ENCODE measurements around the gene COL20A1.

Gene COL20A1

GRCh38 chr20:63351326-63351700 lies 58.3 kb downstream of the COL20A1 start:
- H3K4me1 ChIP-seq (ENCODE audit: control insufficient read depth in 1 of 2, insufficient read depth in 2 of 2, low read length in 2 of 2): peaks cover 0 to 6% of the 10 kb centered on the region in 2 donors
- no peaks in the 10 kb centered on the region for H3K27me3 ChIP-seq (ENCODE audit: low read depth, low read length)
- no peaks in the 10 kb centered on the region for H3K9me3 ChIP-seq (ENCODE audit: control insufficient read depth in 1 of 2, low read length in 2 of 2)
- no peaks in the 10 kb centered on the region for H3K36me3 ChIP-seq (ENCODE audit: control insufficient read depth in 1 of 2, insufficient read depth in 2 of 2, low read length in 2 of 2)
- no peak overlapping the region for H3K27ac ChIP-seq (ENCODE audit: low read length)
- H3K4me3 ChIP-seq (ENCODE audit: low read depth in 1 of 2, low read length in 2 of 2): no peak overlapping the region

DNA sequence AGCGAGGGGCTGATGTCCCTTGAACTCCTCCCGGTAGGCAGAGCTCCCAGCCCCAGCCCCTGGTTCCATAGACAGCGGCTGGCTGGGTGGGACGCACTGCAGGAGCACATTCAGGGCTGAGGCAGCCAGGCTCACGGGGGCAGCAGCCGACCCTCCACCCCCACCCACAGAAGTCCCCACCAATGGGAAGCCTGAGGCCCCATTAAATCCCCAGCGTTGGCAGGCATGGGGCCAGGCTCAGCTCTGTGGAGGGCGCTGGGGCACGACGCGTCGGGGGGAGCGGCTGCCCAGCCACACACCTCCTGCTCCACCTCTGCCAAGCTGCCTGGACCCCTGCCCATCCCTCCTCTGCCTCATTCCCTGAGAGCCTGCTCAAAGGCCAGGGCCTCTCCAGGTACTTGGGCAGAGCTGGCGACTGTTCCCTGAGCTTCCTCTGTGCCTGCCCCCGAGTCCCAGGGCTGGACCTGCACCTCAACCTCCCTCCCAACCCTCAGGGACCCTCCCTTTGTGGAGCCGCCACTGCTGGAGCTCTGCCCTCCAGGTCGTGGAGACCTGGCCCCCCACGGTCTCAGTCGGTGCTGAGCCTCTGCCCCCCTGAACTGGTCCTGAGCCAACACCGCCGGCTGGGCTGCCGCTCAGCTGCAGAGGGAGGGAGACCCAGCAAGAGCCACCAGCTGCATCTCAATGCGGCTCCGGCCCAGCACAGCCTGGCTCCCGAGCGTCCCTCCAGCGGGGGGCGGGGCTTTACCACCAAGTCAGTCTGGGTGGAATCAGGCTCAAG lies 59.0 kb downstream of the COL20A1 start:
- peaks cover 0 to 6% of the 10 kb centered on the region in 2 donors for H3K4me1 ChIP-seq (ENCODE audit: control insufficient read depth in 1 of 2, insufficient read depth in 2 of 2, low read length in 2 of 2)
- H3K27me3 ChIP-seq (ENCODE audit: low read depth, low read length): no peaks in the 10 kb centered on the region
- H3K27ac ChIP-seq (ENCODE audit: low read length): no peak overlapping the region
- no peaks in the 10 kb centered on the region for H3K9me3 ChIP-seq (ENCODE audit: control insufficient read depth in 1 of 2, low read length in 2 of 2)
- H3K36me3 ChIP-seq (ENCODE audit: control insufficient read depth in 1 of 2, insufficient read depth in 2 of 2, low read length in 2 of 2): no peaks in the 10 kb centered on the region
- no peak overlapping the region for H3K4me3 ChIP-seq (ENCODE audit: low read depth in 1 of 2, low read length in 2 of 2)

DNA sequence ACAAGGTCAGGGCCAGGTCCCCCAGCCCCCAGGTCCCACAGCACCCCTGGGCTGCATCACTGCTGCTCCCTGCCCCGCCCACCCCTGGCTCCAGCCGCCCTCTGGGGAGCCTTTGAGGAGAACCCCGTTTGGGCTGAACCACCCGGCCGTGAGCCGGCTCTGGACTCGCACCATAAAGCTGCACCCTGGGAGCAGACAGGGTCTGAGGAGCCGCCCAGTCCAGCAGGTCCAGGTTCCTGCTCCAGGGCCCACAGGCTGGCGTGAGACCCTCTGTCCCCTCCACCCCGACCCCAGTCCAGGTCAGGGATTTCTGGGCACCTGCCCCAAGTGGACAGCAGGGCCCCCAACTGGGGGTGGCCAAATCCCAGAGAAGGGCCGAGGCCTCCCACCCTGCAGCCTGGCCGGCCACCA lies 59.8 kb downstream of the COL20A1 start:
- Histone ChIP-seq H3K36me3 (ENCODE audit: control insufficient read depth in 1 of 2, insufficient read depth in 2 of 2, low read length in 2 of 2) (no peaks in the 10 kb centered on the region), H3K9me3 (ENCODE audit: control insufficient read depth in 1 of 2, low read length in 2 of 2) (no peaks in the 10 kb centered on the region), H3K27me3 (ENCODE audit: low read depth, low read length) (no peaks in the 10 kb centered on the region), H3K4me3 (ENCODE audit: low read depth in 1 of 2, low read length in 2 of 2) (no peak overlapping the region), H3K4me1 (ENCODE audit: control insufficient read depth in 1 of 2, insufficient read depth in 2 of 2, low read length in 2 of 2) (peaks cover 0 to 6% of the 10 kb centered on the region in 2 donors), H3K27ac (ENCODE audit: low read length) (no peak overlapping the region)

DNA sequence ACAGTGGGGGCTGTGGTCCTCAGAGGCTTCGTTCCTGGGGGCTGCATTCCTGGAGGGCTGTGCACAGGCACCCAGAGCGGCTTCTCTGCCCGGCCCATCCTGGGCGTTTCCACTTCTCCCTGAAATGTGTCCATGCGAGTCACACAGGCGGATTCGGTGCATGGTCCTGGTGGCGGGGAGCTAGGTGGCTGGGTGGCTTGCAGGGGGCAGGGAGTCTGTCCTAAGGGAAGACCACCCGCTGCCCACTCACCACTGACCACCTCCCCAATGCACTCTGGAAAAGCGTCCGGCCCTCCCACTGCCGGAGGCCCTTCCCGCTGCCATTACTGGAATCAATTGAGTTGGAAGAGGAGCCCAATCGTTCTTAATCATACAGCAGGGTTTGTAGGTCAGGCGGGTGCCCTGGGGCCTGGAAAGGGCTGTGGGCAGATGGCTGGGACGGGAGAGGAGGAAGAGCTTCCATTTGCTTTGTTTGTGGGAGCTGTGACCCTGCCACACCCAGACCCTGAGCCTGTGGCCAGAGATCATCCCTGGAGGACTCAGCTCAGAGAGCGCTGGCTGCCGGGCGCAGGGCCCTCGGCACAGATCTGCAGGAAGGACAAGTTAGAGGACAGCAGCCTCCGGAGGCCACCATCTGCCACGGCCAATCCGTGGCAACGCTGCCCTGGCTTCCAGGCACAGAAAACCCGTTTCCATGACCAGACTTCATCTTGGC lies 61.8 kb downstream of the COL20A1 start:
- no peak overlapping the region for H3K27ac ChIP-seq (ENCODE audit: low read length)
- no peaks in the 10 kb centered on the region for H3K27me3 ChIP-seq (ENCODE audit: low read depth, low read length)

DNA sequence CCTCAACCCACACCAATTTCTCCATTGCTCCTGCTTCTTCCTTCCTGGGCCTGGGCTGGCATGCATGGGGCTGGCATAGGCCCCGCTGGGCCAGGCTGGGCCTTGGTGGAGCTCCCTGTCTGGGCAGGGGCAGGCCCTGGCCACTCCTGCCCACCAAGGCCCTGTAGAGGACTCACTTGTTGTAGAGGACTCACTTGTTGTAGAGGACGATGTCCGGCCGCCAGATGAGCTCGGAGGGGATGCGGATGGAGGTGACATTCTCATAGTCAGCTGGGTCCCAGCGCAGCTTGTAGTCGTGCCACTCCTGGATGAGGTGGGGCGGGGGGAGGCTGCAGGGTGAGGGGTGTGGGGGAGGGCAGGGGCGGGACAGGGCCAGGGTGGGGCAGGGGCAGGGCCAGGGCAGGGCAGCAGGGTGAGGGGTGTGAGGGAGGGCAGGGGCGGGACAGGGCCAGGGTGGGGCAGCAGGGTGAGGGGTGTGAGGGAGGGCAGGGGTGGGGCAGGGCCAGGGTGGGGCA lies 62.9 kb downstream of the COL20A1 start:
- Histone ChIP-seq H3K27me3 (ENCODE audit: low read depth, low read length) (peaks cover 6% of the 10 kb centered on the region), H3K27ac (ENCODE audit: low read length) (no peak overlapping the region), H3K36me3 (ENCODE audit: control insufficient read depth in 1 of 2, insufficient read depth in 2 of 2, low read length in 2 of 2) (no peaks in the 10 kb centered on the region), H3K4me3 (ENCODE audit: low read depth in 1 of 2, low read length in 2 of 2) (no peak overlapping the region), H3K4me1 (ENCODE audit: control insufficient read depth in 1 of 2, insufficient read depth in 2 of 2, low read length in 2 of 2) (peaks cover 0 to 12% of the 10 kb centered on the region in 2 donors), H3K9me3 (ENCODE audit: control insufficient read depth in 1 of 2, low read length in 2 of 2) (no peaks in the 10 kb centered on the region)

More for the DNA sequence above, 61.8 kb downstream of the COL20A1 start:
- Histone ChIP-seq H3K4me3 (ENCODE audit: low read depth in 1 of 2, low read length in 2 of 2) (no peak overlapping the region), H3K4me1 (ENCODE audit: control insufficient read depth in 1 of 2, insufficient read depth in 2 of 2, low read length in 2 of 2) (peaks cover 0 to 6% of the 10 kb centered on the region in 2 donors), H3K36me3 (ENCODE audit: control insufficient read depth in 1 of 2, insufficient read depth in 2 of 2, low read length in 2 of 2) (no peaks in the 10 kb centered on the region), H3K9me3 (ENCODE audit: control insufficient read depth in 1 of 2, low read length in 2 of 2) (no peaks in the 10 kb centered on the region)

GRCh38 chr20:63356511-63356910 lies 63.5 kb downstream of the COL20A1 start:
- Histone ChIP-seq H3K36me3 (ENCODE audit: control insufficient read depth in 1 of 2, insufficient read depth in 2 of 2, low read length in 2 of 2) (no peaks in the 10 kb centered on the region), H3K4me3 (ENCODE audit: low read depth in 1 of 2, low read length in 2 of 2) (no peak overlapping the region), H3K4me1 (ENCODE audit: control insufficient read depth in 1 of 2, insufficient read depth in 2 of 2, low read length in 2 of 2) (peaks cover 0 to 13% of the 10 kb centered on the region in 2 donors), H3K9me3 (ENCODE audit: control insufficient read depth in 1 of 2, low read length in 2 of 2) (no peaks in the 10 kb centered on the region), H3K27ac (ENCODE audit: low read length) (no peak overlapping the region), H3K27me3 (ENCODE audit: low read depth, low read length) (peaks cover 7% of the 10 kb centered on the region)

DNA sequence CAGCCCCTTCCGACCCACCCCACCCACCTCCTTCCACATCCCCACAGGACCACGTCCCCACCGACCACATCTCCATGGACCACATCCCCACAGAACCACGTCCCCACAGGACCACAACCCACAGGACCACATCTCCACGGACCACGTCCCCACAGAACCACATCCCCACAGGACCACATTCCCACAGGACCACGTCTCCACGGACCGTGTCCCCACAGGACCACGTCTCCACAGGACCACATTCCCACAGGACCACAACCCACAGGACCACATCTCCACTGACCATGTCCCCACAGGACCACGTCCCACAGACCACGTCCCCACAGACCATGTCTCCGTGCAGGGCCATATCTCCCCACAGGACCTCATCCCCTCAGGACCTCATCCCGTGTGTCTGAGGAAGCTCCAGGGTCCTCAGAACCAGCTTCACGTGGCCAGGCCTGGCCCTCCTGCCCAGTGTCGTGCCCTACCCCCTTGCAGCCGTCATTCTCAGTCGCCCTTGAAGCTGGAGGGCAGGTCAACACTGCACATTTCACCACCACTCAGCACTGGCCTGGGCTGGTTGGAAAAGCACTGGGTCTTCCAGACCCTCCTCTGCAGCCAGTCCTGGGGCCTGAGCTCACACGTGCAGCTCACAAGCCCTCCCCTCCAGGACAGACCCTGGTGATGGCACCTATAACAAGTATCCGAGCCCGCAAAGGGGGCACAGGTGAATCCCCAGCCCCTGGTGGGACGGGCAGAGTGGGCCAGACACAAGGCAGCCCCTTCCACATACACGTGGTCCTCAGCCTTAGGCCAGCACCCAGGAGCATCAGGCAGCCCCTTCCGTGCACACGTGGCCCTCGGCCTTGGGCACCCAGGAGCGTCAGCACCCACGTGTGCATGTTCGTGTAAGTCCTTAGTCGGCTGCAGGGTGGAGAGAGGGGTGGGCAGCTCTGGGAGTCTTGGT lies 64.2 kb downstream of the COL20A1 start:
- Histone ChIP-seq H3K27me3 (ENCODE audit: low read depth, low read length) (peaks cover 9% of the 10 kb centered on the region), H3K27ac (ENCODE audit: low read length) (no peak overlapping the region), H3K4me3 (ENCODE audit: low read depth in 1 of 2, low read length in 2 of 2) (no peak overlapping the region), H3K9me3 (ENCODE audit: control insufficient read depth in 1 of 2, low read length in 2 of 2) (no peaks in the 10 kb centered on the region), H3K4me1 (ENCODE audit: control insufficient read depth in 1 of 2, insufficient read depth in 2 of 2, low read length in 2 of 2) (peaks cover 0 to 11% of the 10 kb centered on the region in 2 donors), H3K36me3 (ENCODE audit: control insufficient read depth in 1 of 2, insufficient read depth in 2 of 2, low read length in 2 of 2) (no peaks in the 10 kb centered on the region)

- Histone ChIP-seq H3K27ac (ENCODE audit: low read length) (no peak overlapping the region), H3K9me3 (ENCODE audit: control insufficient read depth in 1 of 2, low read length in 2 of 2) (no peaks in the 10 kb centered on the region), H3K36me3 (ENCODE audit: control insufficient read depth in 1 of 2, insufficient read depth in 2 of 2, low read length in 2 of 2) (no peaks in the 10 kb centered on the region), H3K27me3 (ENCODE audit: low read depth, low read length) (peaks cover 18% of the 10 kb centered on the region), H3K4me3 (ENCODE audit: low read depth in 1 of 2, low read length in 2 of 2) (no peak overlapping the region), H3K4me1 (ENCODE audit: control insufficient read depth in 1 of 2, insufficient read depth in 2 of 2, low read length in 2 of 2) (peaks cover 0 to 7% of the 10 kb centered on the region in 2 donors)
Measured at GRCh38 chr20:63357921-63358905, 65.2 kb downstream of the COL20A1 start.

- Histone ChIP-seq H3K4me1 (ENCODE audit: control insufficient read depth in 1 of 2, insufficient read depth in 2 of 2, low read length in 2 of 2) (peaks cover 0 to 7% of the 10 kb centered on the region in 2 donors), H3K9me3 (ENCODE audit: control insufficient read depth in 1 of 2, low read length in 2 of 2) (no peaks in the 10 kb centered on the region), H3K27ac (ENCODE audit: low read length) (no peak overlapping the region), H3K36me3 (ENCODE audit: control insufficient read depth in 1 of 2, insufficient read depth in 2 of 2, low read length in 2 of 2) (no peaks in the 10 kb centered on the region), H3K4me3 (ENCODE audit: low read depth in 1 of 2, low read length in 2 of 2) (no peak overlapping the region), H3K27me3 (ENCODE audit: low read depth, low read length) (peaks cover 20% of the 10 kb centered on the region)
Measured at GRCh38 chr20:63359164-63359934, 66.4 kb downstream of the COL20A1 start.

Measured in muscle layer of duodenum (tissue), 2 donors.